HG03469 (cell line): ENCODE data around the gene DCD.

Source experiments
- ATAC-seq: cut with Tn5 transposase; IDR thresholded peaks from one replicate; pipeline ENCODE4 v1.9.1; 2021; ENCODE audit warnings: mild to moderate bottlenecking, moderate library complexity, moderate number of reproducible peaks; ENCODE audit not compliant: unreplicated experiment

DCD gene

DNA sequence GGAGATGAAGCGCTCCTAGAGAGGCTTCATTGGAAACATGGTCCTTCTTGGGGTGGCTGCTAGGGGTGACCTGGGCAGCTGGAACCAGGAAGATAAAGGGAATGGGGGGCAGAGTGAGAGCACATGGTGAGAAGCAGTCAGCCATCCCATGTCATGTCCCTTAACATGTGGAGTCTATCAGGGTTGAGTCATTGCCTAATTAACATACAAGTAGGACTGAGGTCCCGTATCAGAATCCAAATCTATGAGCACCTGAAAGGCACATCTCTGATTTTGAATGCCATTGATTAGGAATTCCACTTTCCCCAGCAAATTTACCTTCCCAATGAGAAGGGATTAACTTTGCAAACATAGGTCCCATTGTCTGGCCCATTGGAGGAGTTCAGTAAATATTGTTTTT is 39.4 kb downstream of the DCD start:
- no peak for ATAC-seq

DNA sequence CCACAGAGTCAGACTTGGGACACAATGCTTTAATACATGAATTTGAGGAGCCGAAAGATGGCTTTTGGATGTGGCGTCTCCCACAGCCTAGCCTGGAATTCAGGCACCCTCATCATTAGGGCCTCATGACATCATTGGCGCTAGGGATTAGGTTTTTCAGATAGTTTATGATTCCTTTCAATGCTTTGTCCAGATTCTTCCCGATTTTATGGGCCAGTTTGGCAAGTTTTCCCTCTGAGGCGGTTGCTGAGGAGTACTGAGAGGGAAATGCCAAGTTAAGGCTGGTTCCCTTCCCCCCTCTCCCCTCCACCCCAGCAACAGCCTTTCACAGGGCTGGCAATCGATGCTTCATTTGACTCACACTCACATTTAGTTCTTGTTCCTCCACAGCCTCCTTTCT is 40.0 kb downstream of the DCD start:
- ATAC-seq = no peak

DNA sequence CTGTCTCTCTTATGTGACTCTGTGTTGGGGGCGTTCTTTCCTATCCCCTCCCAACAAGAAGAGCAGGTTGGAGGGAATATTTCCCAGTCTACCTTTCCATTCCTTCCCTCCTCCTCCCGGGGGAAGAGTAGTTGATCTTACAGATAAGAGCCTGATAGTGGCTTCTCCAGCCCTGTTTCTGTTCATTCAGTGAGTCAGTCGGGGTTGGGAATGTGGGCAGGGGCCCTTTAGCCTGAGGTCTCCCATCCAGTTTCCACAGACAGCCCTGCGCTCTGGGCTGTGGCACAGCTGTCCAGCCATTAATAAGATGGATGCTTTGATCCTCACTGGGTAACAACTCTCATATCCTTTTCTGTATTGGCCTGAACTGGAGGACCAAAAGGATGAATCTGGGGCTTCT is 41.6 kb downstream of the DCD start:
- no peak for ATAC-seq

DNA sequence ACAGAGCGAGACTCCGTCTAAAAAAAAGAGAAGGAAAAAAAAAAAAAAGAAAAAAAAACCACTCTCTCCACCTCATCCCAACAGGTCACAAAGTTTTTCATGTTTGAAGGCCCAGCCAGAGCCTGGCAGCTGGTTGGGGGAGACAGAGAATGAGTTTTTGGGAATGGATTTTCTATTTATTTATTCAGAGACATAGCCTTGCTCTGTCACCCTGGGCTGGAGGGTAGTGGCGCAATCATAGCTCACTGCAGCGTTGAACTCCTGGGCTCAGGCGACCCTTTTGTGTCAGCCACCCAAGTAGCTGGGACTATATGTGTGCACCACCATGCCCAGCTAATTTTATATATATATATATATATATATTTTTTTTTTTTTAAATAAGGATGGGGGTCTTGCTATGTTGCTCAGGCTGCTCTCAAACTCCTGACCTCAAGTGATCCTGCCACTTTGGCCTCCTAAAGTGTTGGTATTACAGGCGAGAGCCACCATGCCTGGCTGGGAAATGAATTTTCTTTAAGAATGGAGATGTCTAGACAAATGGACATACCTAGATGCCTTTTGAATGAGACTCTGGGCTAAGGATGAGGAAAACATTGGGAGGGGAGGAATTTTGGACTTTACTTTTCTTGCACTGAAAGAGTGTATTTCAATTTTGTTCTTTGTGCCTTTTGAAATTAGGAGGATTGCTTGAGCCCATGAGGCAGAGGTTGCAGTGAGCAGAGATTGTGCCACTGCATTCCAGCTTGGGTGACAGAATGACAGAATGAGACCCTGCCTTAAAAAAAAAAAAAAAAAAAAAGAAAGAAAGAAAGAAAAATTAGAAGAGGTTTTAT is 42.8 kb downstream of the DCD start:
- ATAC-seq = no peak

DNA sequence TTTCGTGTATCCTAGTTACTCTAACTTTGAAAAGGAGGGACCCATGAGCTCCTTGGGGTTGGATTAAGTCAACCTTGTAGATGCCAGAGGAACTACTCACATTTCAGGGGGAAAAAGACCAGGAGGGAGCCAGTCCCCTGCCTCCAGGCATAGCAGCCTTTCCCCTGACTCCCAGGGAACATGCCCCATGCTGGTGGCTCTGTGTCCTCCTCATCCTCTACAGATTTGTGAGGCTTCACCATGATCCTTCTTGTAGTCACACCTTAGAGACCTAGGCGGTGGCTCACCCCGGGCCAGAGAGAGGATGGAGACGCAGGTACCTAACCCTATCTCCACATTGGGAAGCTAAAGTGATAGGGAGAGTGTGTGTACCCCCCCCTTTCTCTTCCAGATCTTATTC is 43.7 kb downstream of the DCD start:
- ATAC-seq = no peak

DNA sequence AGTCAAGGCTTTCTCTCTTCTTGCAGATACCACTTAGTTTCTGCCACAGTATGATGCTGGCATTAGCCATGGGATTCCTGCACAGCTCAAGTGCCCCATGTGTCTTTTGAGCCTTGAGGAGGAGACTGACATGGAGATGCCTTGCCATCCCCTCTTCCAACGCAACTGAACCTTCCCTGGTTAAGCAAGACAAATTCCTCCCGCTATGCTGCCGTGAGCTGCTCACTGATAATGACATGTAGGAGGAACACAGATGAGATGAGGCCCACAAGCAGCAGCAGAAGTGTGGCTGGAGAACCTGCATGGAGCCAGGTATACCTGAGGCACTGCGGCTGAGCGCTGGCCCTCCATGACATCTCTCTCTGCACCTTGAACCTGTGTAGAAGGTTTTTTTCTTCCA is 44.3 kb downstream of the DCD start:
- ATAC-seq = no peak

DNA sequence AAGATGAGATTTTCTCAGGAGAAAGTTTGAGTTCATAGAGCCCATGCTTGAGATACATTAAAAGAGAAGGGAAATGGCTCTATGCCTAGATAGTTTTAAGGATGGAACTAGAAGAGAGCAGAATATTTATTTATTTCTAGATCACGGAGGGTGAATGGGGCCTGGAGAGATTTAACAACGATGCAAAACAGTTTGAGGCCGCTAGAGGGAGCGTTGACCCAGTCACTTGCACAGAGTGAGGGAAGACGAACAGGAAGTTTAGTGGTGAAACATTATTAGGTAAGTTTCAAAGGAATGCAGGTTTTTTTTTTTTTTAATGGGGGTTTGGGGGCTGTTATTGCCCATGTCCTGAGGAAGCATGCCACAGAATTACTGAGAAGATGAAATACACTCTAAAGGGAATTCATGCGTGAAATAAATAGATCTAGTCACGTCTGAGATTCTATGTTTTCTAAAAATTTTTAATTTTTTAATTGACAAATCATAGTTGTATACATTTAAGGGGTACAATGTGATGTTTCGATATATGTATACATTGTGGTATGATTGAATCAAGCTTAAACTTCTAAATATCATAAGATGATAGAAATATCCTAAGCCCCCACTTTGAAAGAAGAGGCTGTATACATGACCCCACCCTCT is 44.9 kb downstream of the DCD start:
- peak; percentile 79 for ATAC-seq

DNA sequence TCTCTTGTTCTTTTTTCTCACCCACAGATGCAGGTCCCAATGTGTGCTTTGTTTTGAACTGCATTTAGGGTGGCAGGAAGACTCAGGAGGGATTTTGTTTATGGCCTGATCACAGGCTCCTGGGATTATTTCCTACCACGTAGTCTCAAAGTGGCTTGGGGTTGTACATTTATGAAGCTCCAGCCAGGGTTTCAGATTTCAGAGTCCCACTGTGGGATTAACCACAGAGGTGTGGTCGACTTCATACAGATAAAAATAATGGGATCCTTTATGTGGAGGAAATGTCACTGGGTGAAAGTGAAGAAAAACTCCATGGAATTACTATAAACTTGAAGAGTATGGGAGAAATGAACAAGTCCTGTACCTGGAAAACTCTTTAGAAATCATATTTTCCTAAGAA is 45.5 kb downstream of the DCD start:
- no peak for ATAC-seq

DNA sequence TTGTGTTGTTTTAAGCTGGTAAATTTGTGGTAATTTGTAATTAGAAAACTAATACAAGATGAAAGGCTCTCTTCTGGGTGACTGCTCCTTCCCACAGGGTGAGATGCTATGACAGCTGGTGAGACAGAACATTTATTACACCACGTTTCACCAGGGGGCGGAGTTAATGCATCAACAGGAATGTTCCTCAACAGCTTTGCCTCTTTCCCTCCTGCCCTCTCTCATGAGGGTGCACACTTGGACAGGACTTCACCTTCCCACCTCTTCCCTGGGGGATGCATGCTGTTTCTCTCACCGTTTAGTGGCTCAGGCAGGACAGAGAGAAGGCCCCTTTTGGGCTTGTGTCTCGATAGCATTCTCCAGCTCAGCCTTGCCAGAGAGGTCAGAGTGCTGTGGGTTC is 46.3 kb downstream of the DCD start:
- ATAC-seq = no peak

DNA sequence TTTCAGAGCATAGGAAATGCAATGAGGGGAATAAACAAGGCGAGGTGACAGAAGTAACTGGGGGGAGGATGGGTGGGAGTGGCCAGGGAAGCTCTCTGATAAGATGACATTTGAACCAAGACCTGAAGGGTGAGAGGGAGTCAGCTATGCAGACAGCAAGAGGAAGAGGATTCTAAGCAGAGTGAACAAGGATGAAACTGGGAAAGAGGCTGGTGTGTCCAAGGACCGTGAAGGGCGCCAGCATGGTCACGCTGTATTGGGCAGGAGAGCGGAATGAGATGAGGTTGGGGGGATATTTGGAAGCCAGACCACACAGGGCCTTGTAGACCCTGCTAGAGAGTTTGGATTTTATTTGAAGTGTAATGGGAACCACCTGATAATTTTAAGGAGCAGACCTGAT is 49.2 kb downstream of the DCD start:
- no peak for ATAC-seq

DNA sequence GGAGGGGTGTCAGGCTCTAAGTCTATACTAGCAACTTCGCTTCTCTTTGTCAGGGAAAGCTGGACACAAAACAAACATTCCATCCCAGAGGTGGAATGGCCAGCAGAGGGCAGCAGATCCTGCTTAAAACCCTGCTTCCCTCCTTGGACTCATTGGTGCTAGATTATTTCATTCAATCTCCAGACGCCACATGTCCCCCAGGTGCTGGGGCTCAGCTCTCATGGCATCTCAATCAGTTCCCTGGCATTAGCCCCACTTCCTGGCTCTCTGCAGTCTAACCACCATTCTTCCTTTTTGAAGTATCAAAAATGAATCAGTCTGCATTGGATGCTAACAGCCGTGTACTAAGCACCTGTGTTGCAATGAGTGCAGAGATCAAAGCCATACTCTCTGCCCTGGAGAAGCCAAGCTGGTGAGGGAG is 51.6 kb downstream of the DCD start:
- ATAC-seq = no peak

DNA sequence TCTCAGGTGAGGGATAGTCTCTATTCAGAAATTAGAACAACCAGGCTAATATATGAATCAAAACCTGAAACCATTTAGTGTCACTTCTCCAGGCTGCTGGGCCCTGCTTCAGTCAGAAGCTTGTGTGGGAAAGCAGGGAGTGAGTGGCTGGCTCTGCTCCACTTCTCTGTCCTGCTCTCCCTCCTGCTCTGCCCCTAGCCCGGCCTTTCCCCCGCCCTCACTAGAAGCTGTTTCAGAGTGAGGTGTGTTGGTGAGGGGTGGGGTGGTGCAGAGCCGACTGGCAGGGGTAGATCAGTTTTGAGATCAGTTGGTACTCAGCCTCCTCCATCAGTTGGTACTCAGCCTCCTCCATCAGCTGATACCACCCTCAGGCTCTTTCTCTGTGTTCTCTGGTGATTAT is 52.7 kb downstream of the DCD start:
- no peak for ATAC-seq
